Measurements from ENCODE around the gene CAPZB.

Gene CAPZB

GRCh38 chr1:19404748-19405147 is 80.6 kb downstream of the CAPZB start:
- DNase-seq, result no peak

GRCh38 chr1:19403256-19403655 is 82.1 kb downstream of the CAPZB start:
- no peak for DNase-seq

DNA sequence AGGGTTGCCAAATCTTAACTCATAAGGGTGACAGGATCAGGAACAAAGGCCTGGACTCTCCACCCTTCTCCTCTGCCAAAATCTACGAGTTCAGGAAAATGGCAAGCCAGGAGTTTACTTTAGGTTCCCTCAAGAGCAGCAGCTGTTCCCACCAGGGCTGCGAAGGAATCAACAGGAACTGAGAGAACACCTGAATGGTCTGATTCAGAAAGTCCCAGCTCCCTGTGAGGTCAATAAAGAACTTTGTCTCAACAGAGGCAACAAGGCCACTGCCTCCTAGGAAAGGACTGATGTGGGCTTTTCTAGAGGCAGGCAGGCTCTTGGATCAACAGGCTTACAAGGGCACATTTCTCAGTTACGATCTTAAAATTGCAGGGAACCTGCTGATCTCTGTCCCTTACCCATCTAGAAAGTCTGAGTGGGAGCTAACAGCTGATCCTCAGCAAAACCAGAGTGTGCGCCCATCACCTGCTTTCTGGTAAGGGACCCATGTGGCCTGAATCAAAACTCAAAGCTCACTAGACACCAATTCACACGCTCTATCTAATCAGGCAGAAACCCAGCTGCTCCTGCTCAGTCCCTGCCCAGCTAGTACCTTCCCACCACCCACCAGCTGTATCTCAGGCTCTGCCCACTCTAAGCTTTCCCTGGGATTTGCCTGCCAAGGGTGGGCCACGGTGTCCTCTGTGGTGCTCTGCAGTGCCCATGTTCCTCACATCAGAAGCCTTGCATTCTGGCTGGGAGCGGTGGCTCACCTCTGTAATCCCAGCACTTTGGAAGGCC is 83.1 kb downstream of the CAPZB start:
- no peak for DNase-seq

GRCh38 chr1:19401535-19401889 is 83.8 kb downstream of the CAPZB start:
- no peak for DNase-seq

- DNase-seq, result no peak
These were observed 84.3 kb downstream of the CAPZB start for GRCh38 chr1:19400875-19401534.

DNA sequence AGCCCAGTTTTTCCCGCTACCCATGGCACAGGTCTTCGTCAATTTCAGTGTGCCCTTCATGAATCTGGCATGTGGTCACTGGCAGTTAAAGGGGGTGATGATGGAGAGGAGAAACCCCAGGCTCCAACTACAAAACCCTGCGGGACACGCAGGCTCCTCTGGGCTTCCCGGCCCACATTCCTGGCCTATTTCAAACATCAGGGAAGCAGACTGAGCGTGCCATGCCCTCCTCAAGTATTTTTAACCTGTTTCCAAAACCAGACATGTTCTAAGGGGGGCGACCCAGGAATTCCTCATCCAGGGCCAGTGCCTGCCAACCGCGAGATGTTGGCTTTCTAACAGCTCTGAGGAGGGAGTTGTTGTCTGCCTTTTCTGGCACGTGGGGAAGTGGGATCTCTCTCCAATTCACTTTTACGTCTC is 85.1 kb downstream of the CAPZB start:
- no peak for DNase-seq

GRCh38 chr1:19398309-19398760 is 87.0 kb downstream of the CAPZB start:
- DNase-seq, result no peak

- no peak for DNase-seq
These were observed 88.0 kb downstream of the CAPZB start for GRCh38 chr1:19397217-19397945.

- no peak for DNase-seq
These were observed 89.1 kb downstream of the CAPZB start for GRCh38 chr1:19396280-19396679.

- no peak for DNase-seq
These were observed 89.6 kb downstream of the CAPZB start for GRCh38 chr1:19395678-19396192.

GRCh38 chr1:19393046-19393445 is 92.3 kb downstream of the CAPZB start:
- no peak for DNase-seq

DNA sequence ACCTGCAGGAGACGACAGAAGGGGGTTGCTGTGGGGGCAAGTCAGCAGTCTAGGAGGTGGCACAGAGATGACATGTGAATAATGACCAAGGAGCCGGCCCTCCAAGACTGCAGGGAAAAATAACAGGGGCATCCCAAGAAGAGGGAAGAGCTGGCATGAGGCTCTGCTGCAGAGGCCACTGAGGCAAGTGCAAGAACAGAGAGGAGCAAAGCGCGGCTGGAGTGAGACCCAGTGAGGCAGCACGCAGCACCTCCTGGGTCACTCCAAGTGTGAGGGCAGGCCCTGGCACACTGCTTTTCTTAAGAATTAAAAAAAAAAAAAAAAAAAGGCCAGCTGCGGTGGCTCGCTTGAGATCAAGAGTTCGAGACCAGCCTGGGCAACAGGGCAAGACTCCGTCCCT is 93.1 kb downstream of the CAPZB start:
- no peak for DNase-seq

DNA sequence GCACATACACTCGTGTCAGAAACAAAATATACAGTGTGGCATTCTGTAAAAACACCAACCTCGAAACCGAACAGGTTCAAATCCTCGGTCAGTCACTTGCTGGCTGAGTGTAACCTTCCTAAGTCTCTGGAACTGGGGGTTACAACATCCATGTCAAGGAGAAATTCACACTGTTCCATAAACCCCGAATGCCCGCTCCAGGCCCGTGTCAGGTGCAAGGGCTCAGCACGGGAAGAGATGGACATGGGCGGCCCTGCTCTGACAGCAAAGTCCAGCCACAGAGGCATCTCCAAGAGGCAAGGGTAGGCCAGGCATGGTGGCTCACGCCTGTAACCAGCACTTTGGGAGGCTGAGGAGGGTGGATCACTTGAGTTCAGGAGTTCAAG is 93.8 kb downstream of the CAPZB start:
- DNase-seq, result no peak

- peak; percentile 62 to 73 for DNase-seq
These were observed 94.3 kb downstream of the CAPZB start for GRCh38 chr1:19390901-19391595.

DNA sequence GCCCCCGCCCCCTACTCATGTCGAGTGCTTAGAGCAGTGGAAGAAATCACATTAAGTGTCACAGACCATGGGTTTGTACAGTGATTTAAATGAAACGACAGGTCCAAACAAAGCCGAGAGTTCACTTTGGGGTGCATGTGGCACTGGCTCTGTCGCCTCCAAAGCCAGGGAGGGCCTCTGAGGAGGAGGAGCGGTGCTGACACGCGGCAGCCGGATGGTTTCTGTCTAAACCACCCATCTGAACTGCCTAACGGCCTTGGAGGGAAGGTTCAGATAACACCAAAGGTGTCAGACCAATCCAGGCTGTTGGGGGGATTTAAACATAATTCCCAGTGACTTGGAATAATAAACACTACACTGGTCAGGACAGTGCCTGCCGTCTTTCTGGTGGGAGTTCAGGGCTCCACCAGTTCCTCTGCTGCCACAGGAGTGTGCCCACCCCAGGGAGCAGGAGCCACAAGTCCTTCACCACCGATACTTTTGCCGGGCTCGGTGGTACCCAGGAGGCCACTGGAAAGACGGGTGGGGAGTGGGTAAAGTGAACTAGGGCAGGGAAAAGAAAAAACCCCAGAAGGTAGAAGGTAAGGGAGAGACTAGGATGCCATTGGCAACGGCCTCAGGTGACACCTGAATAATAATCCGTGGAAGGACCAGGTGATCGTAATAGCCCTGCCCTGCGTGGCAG is 95.0 kb downstream of the CAPZB start:
- no peak for DNase-seq

- DNase-seq, result no peak
These were observed 96.4 kb downstream of the CAPZB start for GRCh38 chr1:19388980-19389379.

DNA sequence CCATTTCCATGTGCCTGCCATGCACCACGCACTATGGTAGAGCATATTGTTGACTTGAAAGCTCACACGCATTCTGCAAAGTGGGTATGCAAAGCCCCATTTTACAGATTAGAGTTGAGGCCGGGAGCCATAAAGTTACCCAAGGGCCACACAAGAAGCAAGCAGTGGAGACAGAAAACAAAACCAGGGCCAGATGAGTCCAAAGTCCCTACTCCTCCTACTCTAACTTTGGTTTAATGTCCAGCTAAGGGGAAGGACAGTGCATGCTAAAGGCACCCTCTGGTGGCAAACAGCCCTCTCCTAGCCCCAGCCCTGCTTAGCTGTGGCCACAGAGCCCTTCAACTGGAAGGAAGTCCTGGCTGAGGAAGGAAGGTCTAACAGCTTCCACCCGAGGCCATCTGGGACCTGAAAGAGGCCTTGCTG is 98.3 kb downstream of the CAPZB start:
- no peak for DNase-seq

DNA sequence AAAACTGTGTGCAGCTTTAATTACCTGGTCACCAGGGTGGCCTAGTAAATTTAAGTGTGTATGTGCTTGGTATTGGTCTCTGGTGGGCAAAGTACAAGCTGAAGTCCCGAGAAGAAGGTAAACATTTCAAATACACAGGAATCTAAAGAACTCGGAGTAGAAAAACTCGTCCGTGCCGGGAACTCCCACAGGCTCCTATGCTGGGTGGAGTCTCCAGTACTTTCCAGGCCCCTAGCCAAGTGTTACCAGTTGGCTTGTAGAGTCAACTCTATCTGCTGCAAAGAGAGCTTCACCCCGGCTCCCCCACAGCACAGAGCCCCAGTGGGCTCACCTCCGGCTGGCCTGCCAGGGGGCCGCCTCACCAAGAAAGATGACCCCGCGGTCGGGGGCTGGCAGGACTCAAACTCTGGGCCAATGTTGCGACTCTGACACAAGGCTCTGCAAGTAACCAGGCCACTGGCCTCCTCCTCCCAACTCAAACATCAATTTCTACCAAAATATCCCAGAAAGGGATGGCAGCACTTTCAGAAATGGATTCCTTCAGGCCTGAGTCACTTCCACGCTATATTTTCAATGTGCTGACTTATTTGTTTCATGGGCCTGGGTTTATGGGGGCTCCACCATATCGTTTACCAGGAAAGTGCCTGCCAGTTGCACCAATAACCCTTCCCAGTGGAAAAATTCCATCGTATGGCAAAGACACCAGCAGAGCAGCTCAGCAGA is 99.3 kb downstream of the CAPZB start:
- DNase-seq, result no peak

DNA sequence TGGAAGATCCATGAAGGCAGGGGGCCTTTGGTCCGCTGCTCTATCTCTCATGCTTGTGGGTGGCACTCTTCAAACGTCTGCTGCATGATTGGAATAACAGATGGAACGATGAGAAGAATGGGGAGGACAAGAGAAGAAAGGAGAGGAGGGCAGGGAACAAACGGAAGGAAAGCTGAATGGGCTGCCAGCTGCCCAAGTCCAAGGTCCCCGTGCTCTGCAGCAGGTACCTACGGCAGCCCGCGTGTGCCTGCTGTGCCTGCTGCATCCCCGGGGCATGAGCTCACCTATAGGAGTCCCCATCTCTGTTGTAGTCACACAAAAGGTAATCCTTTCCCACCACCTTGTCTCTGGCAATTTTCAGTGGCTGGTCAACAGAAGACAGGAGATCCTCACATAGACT is 100.1 kb downstream of the CAPZB start:
- DNase-seq, result no peak

- DNase-seq, result no peak
These were observed 100.6 kb downstream of the CAPZB start for GRCh38 chr1:19384772-19385187.

- DNase-seq, result no peak
These were observed 101.2 kb downstream of the CAPZB start for GRCh38 chr1:19384113-19384512.

DNA sequence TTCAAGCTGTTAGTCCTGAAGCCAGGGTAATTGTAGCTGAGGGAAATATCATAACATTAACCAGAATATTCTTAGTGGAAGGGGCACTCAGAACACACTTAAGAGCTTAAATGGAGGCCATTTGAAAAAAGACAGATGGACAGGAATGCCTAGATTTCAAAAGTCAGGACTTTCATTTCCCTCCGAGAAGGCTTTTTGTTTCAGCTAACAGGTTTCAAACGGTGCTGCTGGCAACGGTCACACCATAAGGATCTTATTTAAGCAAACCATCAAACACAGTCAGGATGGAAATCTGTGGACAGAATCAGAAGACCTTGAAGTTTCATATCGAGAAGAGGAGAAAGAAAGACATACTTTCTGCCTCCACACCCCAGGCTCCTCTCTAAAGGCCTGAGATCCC is 103.1 kb downstream of the CAPZB start:
- DNase-seq, result no peak

Measured in CD4-positive, alpha-beta T cell treated with Interleukin-1 beta for 1 hour (primary cell).